Esophagus squamous epithelium (tissue), 4 donors: Measurements from ENCODE around the gene ZNF592.

Experiments
- POLR2A ChIP-seq, 4 donors: fragments of 450-650 bp; IDR thresholded peaks; one replicate each; pipeline ENCODE4 v1.6.1; 2017; ENCODE audit warnings: antibody characterized with exemption in 4 of 4, mild to moderate bottlenecking in 4 of 4, moderate library complexity in 3 of 4
- TF ChIP-seq, protein P1 (sequence below), 6 experiments: fragments of 450-650 bp in 4 of 6; fragments of 200-600 bp in 2 of 6; sonication (generic) in 2 of 6; IDR thresholded peaks; one replicate each; pipeline ENCODE4 v1.5.1; 2016 to 2019; ENCODE audit warnings: antibody characterized with exemption in 6 of 6, mild to moderate bottlenecking in 4 of 6, moderate library complexity in 4 of 6

GRCh38 chr15:84736375-84736774, 12.0 kb upstream of the ZNF592 start:
- TF ChIP-seq, protein P1, sequence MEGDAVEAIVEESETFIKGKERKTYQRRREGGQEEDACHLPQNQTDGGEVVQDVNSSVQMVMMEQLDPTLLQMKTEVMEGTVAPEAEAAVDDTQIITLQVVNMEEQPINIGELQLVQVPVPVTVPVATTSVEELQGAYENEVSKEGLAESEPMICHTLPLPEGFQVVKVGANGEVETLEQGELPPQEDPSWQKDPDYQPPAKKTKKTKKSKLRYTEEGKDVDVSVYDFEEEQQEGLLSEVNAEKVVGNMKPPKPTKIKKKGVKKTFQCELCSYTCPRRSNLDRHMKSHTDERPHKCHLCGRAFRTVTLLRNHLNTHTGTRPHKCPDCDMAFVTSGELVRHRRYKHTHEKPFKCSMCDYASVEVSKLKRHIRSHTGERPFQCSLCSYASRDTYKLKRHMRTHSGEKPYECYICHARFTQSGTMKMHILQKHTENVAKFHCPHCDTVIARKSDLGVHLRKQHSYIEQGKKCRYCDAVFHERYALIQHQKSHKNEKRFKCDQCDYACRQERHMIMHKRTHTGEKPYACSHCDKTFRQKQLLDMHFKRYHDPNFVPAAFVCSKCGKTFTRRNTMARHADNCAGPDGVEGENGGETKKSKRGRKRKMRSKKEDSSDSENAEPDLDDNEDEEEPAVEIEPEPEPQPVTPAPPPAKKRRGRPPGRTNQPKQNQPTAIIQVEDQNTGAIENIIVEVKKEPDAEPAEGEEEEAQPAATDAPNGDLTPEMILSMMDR (IDR thresholded peaks at IDR 0.05), result no peak
- no peak for TF ChIP-seq POLR2A (IDR thresholded peaks at IDR 0.05)
